Sigmoid colon (tissue), 4 donors: ENCODE results near the gene TNFRSF12A.
"Not testable (repeated sequence)": the region's sequence is repeated elsewhere in the genome, so short reads cannot be mapped to it uniquely, and the experiment has no call there.

Source experiments
- POLR2A ChIP-seq, 2 donors: fragments of 450-650 bp; IDR thresholded peaks; one replicate each; pipeline ENCODE4 v1.6.1; 2016; ENCODE audit warnings: antibody characterized with exemption in 2 of 2, mild to moderate bottlenecking in 2 of 2, moderate library complexity in 2 of 2
- POLR2AphosphoS5 ChIP-seq, 4 donors: sonication (generic); formaldehyde crosslinking; IDR thresholded peaks; one replicate each; pipeline ENCODE4 v1.6.1; 2017; ENCODE audit warnings: antibody characterized with exemption in 4 of 4
- TF ChIP-seq, protein P1 (sequence below), 4 experiments: fragments of 450-650 bp in 3 of 4; fragments of 200-600 bp in 1 of 4; IDR thresholded peaks; one replicate each; pipeline ENCODE4 v1.5.1; 2016 to 2019; ENCODE audit warnings: antibody characterized with exemption in 4 of 4, mild to moderate bottlenecking in 3 of 4, moderate library complexity in 2 of 4

DNA sequence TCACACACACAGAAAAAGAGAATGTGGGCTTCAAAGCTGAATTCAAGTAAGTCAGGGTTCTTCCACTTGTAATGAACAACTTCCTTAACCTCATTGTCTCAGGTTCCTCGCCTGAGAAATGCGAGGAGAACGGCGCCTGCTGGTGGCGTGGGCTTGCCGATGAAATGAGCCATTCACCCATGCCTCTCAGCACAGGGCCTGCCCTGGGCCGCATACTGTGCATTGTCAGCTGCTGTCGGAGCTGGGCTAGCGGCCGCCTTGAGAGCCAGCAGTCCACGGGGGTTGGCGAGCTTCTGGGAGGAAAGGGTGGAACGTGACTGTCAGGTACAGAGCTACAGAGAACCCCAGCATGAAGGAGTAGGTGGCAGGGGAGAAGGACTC lies 33.2 kb downstream of the TNFRSF12A start:
- TF ChIP-seq POLR2AphosphoS5, POLR2A (IDR thresholded peaks at IDR 0.05): not testable (repeated sequence)
- TF ChIP-seq, protein P1, sequence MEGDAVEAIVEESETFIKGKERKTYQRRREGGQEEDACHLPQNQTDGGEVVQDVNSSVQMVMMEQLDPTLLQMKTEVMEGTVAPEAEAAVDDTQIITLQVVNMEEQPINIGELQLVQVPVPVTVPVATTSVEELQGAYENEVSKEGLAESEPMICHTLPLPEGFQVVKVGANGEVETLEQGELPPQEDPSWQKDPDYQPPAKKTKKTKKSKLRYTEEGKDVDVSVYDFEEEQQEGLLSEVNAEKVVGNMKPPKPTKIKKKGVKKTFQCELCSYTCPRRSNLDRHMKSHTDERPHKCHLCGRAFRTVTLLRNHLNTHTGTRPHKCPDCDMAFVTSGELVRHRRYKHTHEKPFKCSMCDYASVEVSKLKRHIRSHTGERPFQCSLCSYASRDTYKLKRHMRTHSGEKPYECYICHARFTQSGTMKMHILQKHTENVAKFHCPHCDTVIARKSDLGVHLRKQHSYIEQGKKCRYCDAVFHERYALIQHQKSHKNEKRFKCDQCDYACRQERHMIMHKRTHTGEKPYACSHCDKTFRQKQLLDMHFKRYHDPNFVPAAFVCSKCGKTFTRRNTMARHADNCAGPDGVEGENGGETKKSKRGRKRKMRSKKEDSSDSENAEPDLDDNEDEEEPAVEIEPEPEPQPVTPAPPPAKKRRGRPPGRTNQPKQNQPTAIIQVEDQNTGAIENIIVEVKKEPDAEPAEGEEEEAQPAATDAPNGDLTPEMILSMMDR (IDR thresholded peaks at IDR 0.05) = not testable (repeated sequence)
